Activated CD4-positive, alpha-beta T cell treated with anti-CD3 and anti-CD28 coated beads for 4 hours (primary cell): ENCODE data around the gene SPECC1L.
"Not testable (repeated sequence)": the region's sequence is repeated elsewhere in the genome, so short reads cannot be mapped to it uniquely, and the experiment has no call there.

Experiments used
- DNase-seq, 2 donors: peaks; one replicate each; pipeline ENCODE4 v3.0.0-alpha.2; 2020

Gene SPECC1L

GRCh38 chr22:24270556-24271385 is at the start of gene SPECC1L:
TSS of gene SPECC1L (plus strand) at chr22:24270831. CDS start at chr22:24302232, 31,401 bp downstream.
- peak; percentile 86 to 89 for DNase-seq

- no peak for DNase-seq
Observed at GRCh38 chr22:24224468-24224867, 46.2 kb upstream of the SPECC1L start.

- DNase-seq, result no peak
Observed at GRCh38 chr22:24225044-24225601, 45.5 kb upstream of the SPECC1L start.

GRCh38 chr22:24225951-24226350 is 44.7 kb upstream of the SPECC1L start:
- DNase-seq, result no peak

- DNase-seq, result peak; percentile 59 to 68
Observed at GRCh38 chr22:24230911-24231656, 39.5 kb upstream of the SPECC1L start.

GRCh38 chr22:24231706-24232105 is 38.9 kb upstream of the SPECC1L start:
- DNase-seq, result no peak

GRCh38 chr22:24232124-24232523 is 38.5 kb upstream of the SPECC1L start:
- no peak for DNase-seq

- DNase-seq, result no peak
Observed at GRCh38 chr22:24232725-24233124, 37.9 kb upstream of the SPECC1L start.

- no peak for DNase-seq
Observed at GRCh38 chr22:24233235-24233634, 37.4 kb upstream of the SPECC1L start.

GRCh38 chr22:24233816-24234215 is 36.8 kb upstream of the SPECC1L start:
- no peak for DNase-seq

GRCh38 chr22:24235315-24235714 is 35.3 kb upstream of the SPECC1L start:
- DNase-seq, result no peak

GRCh38 chr22:24236656-24237055 is 34.0 kb upstream of the SPECC1L start:
- DNase-seq, result no peak

- not testable (repeated sequence) for DNase-seq
Observed at GRCh38 chr22:24238101-24238694, 32.4 kb upstream of the SPECC1L start.

- no peak for DNase-seq
Observed at GRCh38 chr22:24240381-24240780, 30.2 kb upstream of the SPECC1L start.

GRCh38 chr22:24240985-24241692 is 29.5 kb upstream of the SPECC1L start:
- not testable (repeated sequence) for DNase-seq

- DNase-seq, result not testable (repeated sequence)
Observed at GRCh38 chr22:24243417-24243816, 27.2 kb upstream of the SPECC1L start.

GRCh38 chr22:24244144-24244787 is 26.4 kb upstream of the SPECC1L start:
- peak in 1 of 2 donors; percentile 33 for DNase-seq

GRCh38 chr22:24245030-24245431 is 25.6 kb upstream of the SPECC1L start, which contains the start of gene GGT5:
TSS of gene GGT5 (minus strand) at chr22:24245082. CDS start at chr22:24244725, 357 bp downstream.
- not testable (repeated sequence) for DNase-seq

- DNase-seq, result not testable (repeated sequence)
Observed at GRCh38 chr22:24245584-24246561, 24.8 kb upstream of the SPECC1L start.

- no peak for DNase-seq
Observed at GRCh38 chr22:24247011-24247507, 23.6 kb upstream of the SPECC1L start.
